Keratinocyte (primary cell): Measurements from ENCODE around the gene ANO3. TPM values are rescaled to one million over a fixed set of nuclear protein-coding genes. Genes with fewer than 3 reads are reported as not detected.

Source experiments
- DNase-seq: peaks from one replicate; pipeline ENCODE4 v3.0.0-alpha.2; 2011; ENCODE audit warnings: low read depth, missing footprints, low spot score
- FAIRE-seq: peaks from 2 replicates; lab custom pipeline; 2011; peaks lifted over from hg19 to GRCh38; lab: Jason Lieb, UNC
- H2AFZ ChIP-seq: 2 replicates; pipeline ENCODE4 v1.6.0; 2012; ENCODE audit warnings: low read length, control low read depth, inconsistent platforms; ENCODE audit not compliant: control insufficient read depth
- H3K27ac ChIP-seq: 2 replicates; pipeline ENCODE4 v1.5.1; 2011; ENCODE audit warnings: low read length; ENCODE audit not compliant: control insufficient read depth, insufficient read depth
- H3K27me3 ChIP-seq: 3 replicates; pipeline ENCODE4 v1.6.0; 2011; ENCODE audit warnings: low read length; ENCODE audit not compliant: control insufficient read depth, insufficient read depth; ENCODE audit errors: extremely low read depth
- H3K36me3 ChIP-seq, 2 experiments: 2 replicates in 1 of 2; 3 replicates in 1 of 2; pipeline ENCODE4 v1.5.1; 2011; ENCODE audit warnings: low read length in 2 of 2, mild to moderate bottlenecking in 1 of 2; ENCODE audit not compliant: control insufficient read depth in 2 of 2, insufficient read depth in 2 of 2; ENCODE audit errors: extremely low read depth in 1 of 2
- H3K4me1 ChIP-seq: 3 replicates; pipeline ENCODE4 v1.5.1; 2011; ENCODE audit warnings: low read length; ENCODE audit not compliant: control insufficient read depth, insufficient read depth; ENCODE audit errors: extremely low read depth
- H3K4me2 ChIP-seq: 3 replicates; pipeline ENCODE4 v1.6.0; 2011; ENCODE audit warnings: low read depth, low read length; ENCODE audit not compliant: control insufficient read depth, insufficient read depth; ENCODE audit errors: extremely low read depth
- H3K4me3 ChIP-seq, 3 experiments: fragments of 200-600 bp in 1 of 3; sonication (generic) in 1 of 3; 2 replicates in 2 of 3; 3 replicates in 1 of 3; pipeline ENCODE4 v1.5.1; 2011 to 2016; ENCODE audit warnings: low read length in 3 of 3, mild to moderate bottlenecking in 3 of 3, control low read depth in 2 of 3, inconsistent platforms in 1 of 3, low read depth in 1 of 3, mixed read lengths in 1 of 3, mixed run types in 1 of 3, moderate library complexity in 1 of 3; ENCODE audit not compliant: control insufficient read depth in 2 of 3, insufficient read depth in 2 of 3; ENCODE audit errors: extremely low read depth in 1 of 3
- H3K79me2 ChIP-seq: 2 replicates; pipeline ENCODE4 v1.6.0; 2012; ENCODE audit warnings: low read length; ENCODE audit not compliant: control insufficient read depth, insufficient read depth
- H3K9ac ChIP-seq: 3 replicates; pipeline ENCODE4 v1.6.0; 2011; ENCODE audit warnings: low read length; ENCODE audit not compliant: control insufficient read depth, insufficient read depth; ENCODE audit errors: extremely low read depth
- H3K9me1 ChIP-seq: 3 replicates; pipeline ENCODE4 v1.6.0; 2011; ENCODE audit warnings: low read length; ENCODE audit not compliant: control insufficient read depth, insufficient read depth; ENCODE audit errors: extremely low read depth
- H3K9me3 ChIP-seq: 2 replicates; pipeline ENCODE4 v1.5.1; 2012; ENCODE audit warnings: low read depth, low read length; ENCODE audit not compliant: control insufficient read depth
- H4K20me1 ChIP-seq: 3 replicates; pipeline ENCODE4 v1.6.0; 2011; ENCODE audit warnings: low read length; ENCODE audit not compliant: control insufficient read depth, insufficient read depth; ENCODE audit errors: extremely low read depth
- EZH2 ChIP-seq: IDR thresholded peaks from one replicate; pipeline ENCODE4 v1.6.1; 2012; ENCODE audit warnings: inconsistent platforms, mild to moderate bottlenecking, low read length, moderate library complexity
- dilution Hi-C: fragments of 300-500 bp; cut with MboI; formaldehyde crosslinking; loops from one replicate; pipeline ENCODE4 v1.7.0; 2020; ENCODE audit warnings: low sequenced_read_pairs; ENCODE audit not compliant: extremely low pct_ligation_motif_present
- polyA plus RNA-seq, 5 experiments: library from polyadenylated mRNA; depleted of rRNA in 3 of 5; stranded (reverse) in 3 of 5; stranded (forward) in 1 of 5; unstranded in 1 of 5; fragments of >200 nt; gene quantifications; 1 replicate in 1 of 5; 2 replicates in 3 of 5; 3 replicates in 1 of 5; pipeline versions ENCODE4 v1.2.1 to v1.2.3, GENCODE V29; 2011 to 2012; ENCODE audit warnings: missing spikeins in 2 of 5, low read depth in 1 of 5, low replicate concordance in 1 of 5
- TF ChIP-seq, protein P1 (sequence below), 3 experiments: IDR thresholded peaks in 1 of 3; conservative IDR thresholded peaks in 1 of 3; optimal IDR thresholded peaks in 1 of 3; 2 replicates in 2 of 3; 3 replicates in 1 of 3; pipeline versions ENCODE3 to v1.5.1; 2011; ENCODE audit warnings: low read length in 3 of 3, mild to moderate bottlenecking in 3 of 3, moderate library complexity in 2 of 3, control low read depth in 1 of 3, inconsistent platforms in 1 of 3; ENCODE audit not compliant: insufficient read depth in 2 of 3; ENCODE audit errors: extremely low read depth in 1 of 3

The ANO3 gene
- polyA plus RNA-seq, 1 donor (not counting 4 experiments of a cell fraction or from before 2014, with no cell fraction given), result 0.01 TPM

DNA sequence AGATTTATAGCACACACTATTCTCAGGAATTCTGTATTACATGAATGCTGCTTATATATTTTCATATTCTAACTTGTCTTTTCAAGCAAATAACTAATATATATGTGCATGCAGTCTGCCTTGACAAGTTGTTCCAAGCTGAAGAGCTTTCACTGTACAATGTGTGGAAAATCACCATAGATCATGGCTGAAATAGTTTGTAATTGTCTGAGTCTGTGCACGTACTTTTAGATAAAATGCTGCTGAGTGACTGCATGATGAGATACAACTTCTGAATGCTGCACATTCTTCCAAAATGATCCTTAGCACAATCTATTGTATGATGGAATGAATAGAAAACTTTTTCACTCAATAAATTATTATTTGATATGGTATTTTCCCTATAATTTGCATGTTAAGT is 331.0 kb downstream of the ANO3 start:
- H3K4me1 ChIP-seq, result peaks cover 3% of the 10 kb centered on the region
- no peak overlapping the region for H3K27ac ChIP-seq
- FAIRE-seq (no peak), DNase-seq (no peak)
- H3K9me1 ChIP-seq, result no peaks in the 10 kb centered on the region
- no peaks in the 10 kb centered on the region for H3K27me3 ChIP-seq
- H3K9me3 ChIP-seq, result no peaks in the 10 kb centered on the region
- no peak overlapping the region for H3K9ac ChIP-seq
- no peak for TF ChIP-seq EZH2
- TF ChIP-seq, protein P1, sequence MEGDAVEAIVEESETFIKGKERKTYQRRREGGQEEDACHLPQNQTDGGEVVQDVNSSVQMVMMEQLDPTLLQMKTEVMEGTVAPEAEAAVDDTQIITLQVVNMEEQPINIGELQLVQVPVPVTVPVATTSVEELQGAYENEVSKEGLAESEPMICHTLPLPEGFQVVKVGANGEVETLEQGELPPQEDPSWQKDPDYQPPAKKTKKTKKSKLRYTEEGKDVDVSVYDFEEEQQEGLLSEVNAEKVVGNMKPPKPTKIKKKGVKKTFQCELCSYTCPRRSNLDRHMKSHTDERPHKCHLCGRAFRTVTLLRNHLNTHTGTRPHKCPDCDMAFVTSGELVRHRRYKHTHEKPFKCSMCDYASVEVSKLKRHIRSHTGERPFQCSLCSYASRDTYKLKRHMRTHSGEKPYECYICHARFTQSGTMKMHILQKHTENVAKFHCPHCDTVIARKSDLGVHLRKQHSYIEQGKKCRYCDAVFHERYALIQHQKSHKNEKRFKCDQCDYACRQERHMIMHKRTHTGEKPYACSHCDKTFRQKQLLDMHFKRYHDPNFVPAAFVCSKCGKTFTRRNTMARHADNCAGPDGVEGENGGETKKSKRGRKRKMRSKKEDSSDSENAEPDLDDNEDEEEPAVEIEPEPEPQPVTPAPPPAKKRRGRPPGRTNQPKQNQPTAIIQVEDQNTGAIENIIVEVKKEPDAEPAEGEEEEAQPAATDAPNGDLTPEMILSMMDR (optimal IDR thresholded peaks at IDR 0.05 in 1 of 3, IDR thresholded peaks at IDR 0.05 in 1 of 3, conservative IDR thresholded peaks at IDR 0.05 in 1 of 3; ENCODE audit: extremely low read depth in 1 of 3, insufficient read depth in 2 of 3, low read length in 3 of 3), result no peak
- H3K4me3 ChIP-seq, result no peak overlapping the region
- H2AFZ ChIP-seq, result no peak overlapping the region
- no peak overlapping the region for H3K4me2 ChIP-seq
- H3K36me3 ChIP-seq, result no peaks in the 10 kb centered on the region
- no peaks in the 10 kb centered on the region for H3K79me2 ChIP-seq
- H4K20me1 ChIP-seq, result no peaks in the 10 kb centered on the region
- dilution Hi-C loops, result no loop called here

DNA sequence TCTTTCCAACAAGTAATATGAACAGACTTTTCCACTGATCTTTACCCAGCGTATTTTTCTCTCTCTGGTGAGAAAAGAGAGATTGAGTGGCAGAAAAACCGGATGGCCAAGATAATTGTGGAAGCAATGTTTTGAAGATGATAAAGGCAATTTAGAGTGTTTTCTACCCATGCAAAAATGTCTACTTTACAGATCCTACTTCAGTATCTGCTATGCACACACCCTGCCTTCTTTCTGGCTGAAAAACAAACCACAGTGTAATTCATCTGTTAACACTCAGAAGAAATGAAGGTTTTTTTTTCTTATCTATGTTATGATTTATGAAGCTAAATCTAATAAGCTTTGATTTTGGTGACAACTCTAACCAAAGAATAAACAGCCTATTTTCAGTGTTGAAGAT is 333.1 kb downstream of the ANO3 start:
- H3K9me3 ChIP-seq, result no peaks in the 10 kb centered on the region
- H3K27me3 ChIP-seq, result no peaks in the 10 kb centered on the region
- no peaks in the 10 kb centered on the region for H3K36me3 ChIP-seq
- H3K9me1 ChIP-seq, result no peaks in the 10 kb centered on the region
- H3K27ac ChIP-seq, result no peak overlapping the region
- H2AFZ ChIP-seq, result no peak overlapping the region
- peak overlapping the region; percentile 18 for H3K4me2 ChIP-seq
- H3K4me1 ChIP-seq, result peaks cover 3% of the 10 kb centered on the region
- no peak for DNase-seq
- no peak overlapping the region for H3K4me3 ChIP-seq
- TF ChIP-seq EZH2, result no peak
- TF ChIP-seq, protein P1 (optimal IDR thresholded peaks at IDR 0.05 in 1 of 3, IDR thresholded peaks at IDR 0.05 in 1 of 3, conservative IDR thresholded peaks at IDR 0.05 in 1 of 3; ENCODE audit: extremely low read depth in 1 of 3, insufficient read depth in 2 of 3, low read length in 3 of 3), result no peak
- dilution Hi-C loops, result no loop called here
- H3K79me2 ChIP-seq, result no peaks in the 10 kb centered on the region
- H3K9ac ChIP-seq, result no peak overlapping the region
- FAIRE-seq, result no peak
- no peaks in the 10 kb centered on the region for H4K20me1 ChIP-seq
